Measurements from ENCODE around the gene TBC1D10A. TPM values are rescaled to one million over a fixed set of nuclear protein-coding genes. Genes with fewer than 3 reads are reported as not detected.
"Not testable (repeated sequence)": the region's sequence is repeated elsewhere in the genome, so short reads cannot be mapped to it uniquely, and the experiment has no call there.

The TBC1D10A gene
- total and polyA plus RNA-seq, 7 donors = 2.2 to 4.8 (median 3.2) TPM

- TF ChIP-seq CTCF (IDR thresholded peaks at IDR 0.05) = no peak
- H3K27me3 ChIP-seq (ENCODE audit: insufficient read depth in 3 of 3, low read length in 2 of 3) = no peaks in the 10 kb centered on the region
- peaks cover 42 to 100% of the 10 kb centered on the region in 2 donors for H3K36me3 ChIP-seq (ENCODE audit: insufficient read depth in 1 of 2, low read depth in 1 of 2)
- WGBS, 3 donors = 31 to 37% (median 32%) methylated on average over 15 to 16 of the region's 16 CpGs
- H3K4me3 ChIP-seq = no peak overlapping the region
- ATAC-seq = peak; percentile 82 to 91 (median 88)
- no peaks in the 10 kb centered on the region for H3K9me3 ChIP-seq
- H3K27ac ChIP-seq = peak overlapping the region; percentile 58
- H3K4me1 ChIP-seq = peaks cover 30% of the 10 kb centered on the region
- intact Hi-C loops (cut with DNase I) = no loop called here
- DNase-seq = peak; percentile 64 to 90
Measured at GRCh38 chr22:30340911-30341685, 14.4 kb upstream of the TBC1D10A start.

- intact Hi-C loops (cut with DNase I) = no loop called here
Measured at GRCh38 chr22:30338802-30339201, 12.1 kb upstream of the TBC1D10A start.

GRCh38 chr22:30338341-30338740 lies 11.6 kb upstream of the TBC1D10A start:
- H3K9me3 ChIP-seq; ATAC-seq; H3K4me3 ChIP-seq; H3K27ac ChIP-seq; H3K27me3 ChIP-seq (ENCODE audit: insufficient read depth in 3 of 3, low read length in 2 of 3); intact Hi-C loops (cut with DNase I); DNase-seq: not testable (repeated sequence)
- WGBS, 3 donors = 59 to 76% (median 64%) methylated on average over 9 of the region's 9 CpGs
- peaks cover 42 to 100% of the 10 kb centered on the region in 2 donors for H3K36me3 ChIP-seq (ENCODE audit: insufficient read depth in 1 of 2, low read depth in 1 of 2)
- peaks cover 30% of the 10 kb centered on the region for H3K4me1 ChIP-seq

More at GRCh38 chr22:30338802-30339201, 12.1 kb upstream of the TBC1D10A start:
- Histone ChIP-seq H3K9me3 (no peaks in the 10 kb centered on the region), H3K4me1 (peaks cover 30% of the 10 kb centered on the region), H3K4me3 (no peak overlapping the region), H3K27ac (no peak overlapping the region), H3K36me3 (ENCODE audit: insufficient read depth in 1 of 2, low read depth in 1 of 2) (peaks cover 42 to 100% of the 10 kb centered on the region in 2 donors), H3K27me3 (ENCODE audit: insufficient read depth in 3 of 3, low read length in 2 of 3) (no peaks in the 10 kb centered on the region)
- no peak for DNase-seq
- 54 to 70% (median 59%) methylated on average over 7 of the region's 7 CpGs for WGBS, 3 donors
- no peak for ATAC-seq
- no peak for TF ChIP-seq CTCF (IDR thresholded peaks at IDR 0.05)

- WGBS, 3 donors = 32 to 52% (median 41%) methylated on average over 8 of the region's 8 CpGs
- Histone ChIP-seq H3K27me3 (ENCODE audit: insufficient read depth in 3 of 3, low read length in 2 of 3) (no peaks in the 10 kb centered on the region), H3K4me1 (peaks cover 30% of the 10 kb centered on the region), H3K27ac (peak overlapping the region; percentile 50), H3K4me3 (no peak overlapping the region), H3K9me3 (no peaks in the 10 kb centered on the region), H3K36me3 (ENCODE audit: insufficient read depth in 1 of 2, low read depth in 1 of 2) (peaks cover 33 to 100% of the 10 kb centered on the region in 2 donors)
- ATAC-seq (peak; percentile 28 to 37 (median 32)), DNase-seq (peak in 1 of 2 donors; percentile 44)
- intact Hi-C loops (cut with DNase I) = no loop called here
- no peak for TF ChIP-seq CTCF (IDR thresholded peaks at IDR 0.05)
Measured at GRCh38 chr22:30337461-30337778, 10.7 kb upstream of the TBC1D10A start.

- peak overlapping the region; percentile 50 for H3K27ac ChIP-seq
- ATAC-seq = peak; percentile 53 to 77 (median 75)
- no peaks in the 10 kb centered on the region for H3K9me3 ChIP-seq
- DNase-seq = peak; percentile 41 to 78
- H3K4me3 ChIP-seq = no peak overlapping the region
- intact Hi-C loops (cut with DNase I) = no loop called here
- no peak for TF ChIP-seq CTCF (IDR thresholded peaks at IDR 0.05)
- peaks cover 28 to 98% of the 10 kb centered on the region in 2 donors for H3K36me3 ChIP-seq (ENCODE audit: insufficient read depth in 1 of 2, low read depth in 1 of 2)
- peaks cover 28% of the 10 kb centered on the region for H3K4me1 ChIP-seq
- WGBS, 3 donors = 35 to 62% (median 42%) methylated on average over 4 of the region's 4 CpGs
- no peaks in the 10 kb centered on the region for H3K27me3 ChIP-seq (ENCODE audit: insufficient read depth in 3 of 3, low read length in 2 of 3)
Measured at GRCh38 chr22:30336752-30337460, 10.2 kb upstream of the TBC1D10A start.
